ENCODE data around the gene TARBP1. TPM values are rescaled to one million over a fixed set of nuclear protein-coding genes. Genes with fewer than 3 reads are reported as not detected.

The TARBP1 gene
- total and polyA plus RNA-seq, 2 of the 4 experiments (the other 2 are of a cell fraction), result 10.6 to 17.7 TPM

GRCh38 chr1:234412830-234413229, 66.1 kb downstream of the TARBP1 start:
- Histone ChIP-seq H2BK5ac (ENCODE audit: low read depth, low read length, poor library complexity, severe bottlenecking) (no peak overlapping the region), H2AK5ac (ENCODE audit: low read depth, low read length) (no peak overlapping the region), H3K9me3 (ENCODE audit: control insufficient read depth, insufficient read depth, low read length) (no peaks in the 10 kb centered on the region), H2BK15ac (ENCODE audit: low read depth, low read length) (no peak overlapping the region), H2BK20ac (ENCODE audit: low read depth, low read length) (no peak overlapping the region), H4K5ac (ENCODE audit: low read depth, low read length) (no peak overlapping the region), H4K20me1 (ENCODE audit: insufficient read depth, low read length) (no peaks in the 10 kb centered on the region), H3K4me2 (ENCODE audit: low read depth, low read length) (no peak overlapping the region), H2AK9ac (replicated peaks; ENCODE audit: low read depth, low read length, poor library complexity) (peak overlapping the region; percentile 15), H3K14ac (replicated peaks; ENCODE audit: low read depth, low read length) (no peak overlapping the region), H3K79me1 (ENCODE audit: low read depth in 1 of 2, low read length in 2 of 2) (no peaks in the 10 kb centered on the region), H3K4me1 (ENCODE audit: control insufficient read depth, insufficient read depth, low read length) (peaks cover 2% of the 10 kb centered on the region; the same call in 1 of the 2 replicates), H3K27me3 (ENCODE audit: control insufficient read depth, insufficient read depth, low read length) (no peaks in the 10 kb centered on the region), H3K27ac (ENCODE audit: insufficient read depth, low read length) (no peak overlapping the region), H4K91ac (ENCODE audit: insufficient read depth, low read depth, low read length) (no peak overlapping the region), H3K4ac (ENCODE audit: low read depth, low read length) (no peak overlapping the region), H4K8ac (ENCODE audit: low read depth in 2 of 2, low read length in 2 of 2) (no peak overlapping the region), H3K9me1 (ENCODE audit: insufficient read depth, low read length) (0 out of 2 replicates have a peak, but pooled peaks cover 2% of the 10 kb centered on the region), H3K4me3 (ENCODE audit: insufficient read depth, low read depth, low read length) (no peak overlapping the region), H2BK120ac (ENCODE audit: low read depth, low read length) (no peak overlapping the region), H3K56ac (ENCODE audit: extremely low read depth, insufficient read depth, low read length) (no peak overlapping the region), H2AFZ (replicated peaks; ENCODE audit: low read length, poor library complexity) (no peak overlapping the region), H3K9ac (ENCODE audit: low read depth, low read length) (no peak overlapping the region), H3K36me3 (ENCODE audit: control insufficient read depth, insufficient read depth, low read length) (peaks cover 5% of the 10 kb centered on the region; the same call in 1 of the 2 replicates), H3K23ac (ENCODE audit: low read depth, low read length) (no peak overlapping the region), H3K18ac (ENCODE audit: low read depth, low read length) (no peak overlapping the region)
- no TSS peak for BruUV-seq (replicated peaks)
- WGBS, 2 experiments (ENCODE audit: extremely low coverage in 2 of 2, insufficient read length in 1 of 2), result 80% methylated on average over 5 of the region's 11 CpGs; no CpG with 5 or more reads in 1 of the 2 experiments
- intact Hi-C loops (cut with micrococcal nuclease), result no loop called here
- TF ChIP-seq, protein P1, sequence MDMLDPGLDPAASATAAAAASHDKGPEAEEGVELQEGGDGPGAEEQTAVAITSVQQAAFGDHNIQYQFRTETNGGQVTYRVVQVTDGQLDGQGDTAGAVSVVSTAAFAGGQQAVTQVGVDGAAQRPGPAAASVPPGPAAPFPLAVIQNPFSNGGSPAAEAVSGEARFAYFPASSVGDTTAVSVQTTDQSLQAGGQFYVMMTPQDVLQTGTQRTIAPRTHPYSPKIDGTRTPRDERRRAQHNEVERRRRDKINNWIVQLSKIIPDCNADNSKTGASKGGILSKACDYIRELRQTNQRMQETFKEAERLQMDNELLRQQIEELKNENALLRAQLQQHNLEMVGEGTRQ (IDR thresholded peaks at IDR 0.05; ENCODE audit: low read depth, low read length), result no peak
- TF ChIP-seq MAFK (IDR thresholded peaks at IDR 0.05; ENCODE audit: low read depth, low read length), result no peak
- no peak for TF ChIP-seq SMC3 (IDR thresholded peaks at IDR 0.05; ENCODE audit: low read depth, low read length)
- TF ChIP-seq CHD1 (IDR thresholded peaks at IDR 0.05; ENCODE audit: low read depth, low read length), result no peak
- TF ChIP-seq CTCF (conservative IDR thresholded peaks at IDR 0.05; ENCODE audit: low read depth, low read length), result no peak
- TF ChIP-seq NFE2L2 (IDR thresholded peaks at IDR 0.05; ENCODE audit: low read depth, low read length), result no peak
- no peak for TF ChIP-seq POLR2A (IDR thresholded peaks at IDR 0.05; ENCODE audit: low read depth, low read length)
- TF ChIP-seq RAD21 (IDR thresholded peaks at IDR 0.05; ENCODE audit: low read length), result no peak
- no peak for TF ChIP-seq MXI1 (IDR thresholded peaks at IDR 0.05; ENCODE audit: borderline replicate concordance, low read depth, low read length)
- TF ChIP-seq RCOR1 (IDR thresholded peaks at IDR 0.05; ENCODE audit: insufficient replicate concordance, low read length), result no peak
- TF ChIP-seq RFX5 (IDR thresholded peaks at IDR 0.05; ENCODE audit: low read depth, low read length), result no peak
- no peak for TF ChIP-seq CEBPB (IDR thresholded peaks at IDR 0.05; ENCODE audit: low read depth, low read length)
- no peak for TF ChIP-seq BHLHE40 (IDR thresholded peaks at IDR 0.05; ENCODE audit: low read depth, low read length)
- TF ChIP-seq FOS (IDR thresholded peaks at IDR 0.05; ENCODE audit: low read depth, low read length), result no peak
- in situ Hi-C loops (cut with MboI; ENCODE audit: low sequenced_read_pairs), result no loop called here
- DNase-seq (no peak), ATAC-seq (ENCODE audit: low read depth) (no peak)
- ChIA-PET POLR2A (ENCODE audit: unreplicated experiment) (no interaction called here), CTCF (no interaction called here)
- dilution Hi-C loops (cut with HindIII; ENCODE audit: low sequenced_read_pairs, unreplicated experiment), result no loop called here

Measured in IMR-90 (cell line).